K562 (cell line): Measurements from ENCODE around the gene OLFML1. TPM values are rescaled to one million over a fixed set of nuclear protein-coding genes. Genes with fewer than 3 reads are reported as not detected.

Source experiments
- ATAC-seq: fragments of 200-7000 bp; cut with Tn5 transposase; 3 replicates; pipeline ENCODE4 v1.9.1; 2020; ENCODE audit warnings: moderate library complexity
- BruUV-seq: library from RNA; stranded (reverse); fragments of 400-500 nt; replicated peaks from 2 replicates; lab custom pipeline; 2021; lab: Mats Ljungman, UMichigan
- CTCF ChIA-PET: fragments of 300-600 bp; formaldehyde crosslinking; extraction: SDS; loops from one replicate; lab custom pipeline; 2021; ENCODE audit warnings: low intra/inter-chr PET ratio; lab: Yijun Ruan, JAX
- POLR2A ChIA-PET: fragments of 300-600, 350-650 bp; sonication (Branson Sonifier 250); formaldehyde crosslinking; extraction: SDS; loops from one replicate; lab custom pipeline; 2021; ENCODE audit warnings: antibody characterized with exemption, inconsistent platforms; lab: Yijun Ruan, JAX
- DNase-seq, 4 experiments: peaks; one replicate each; pipeline versions ENCODE4 v3.0.0 to v3.0.0-alpha.2; 2011 to 2018; ENCODE audit warnings: low spot score in 3 of 4, mixed read lengths in 3 of 4; ENCODE audit errors: extremely low read depth in 1 of 4
- FAIRE-seq: peaks from 2 replicates; lab custom pipeline; 2011; peaks lifted over from hg19 to GRCh38; lab: Jason Lieb, UNC
- H2AFZ ChIP-seq: 2 replicates; pipeline ENCODE4 v1.6.0; 2011; ENCODE audit warnings: low read depth, low read length, control low read depth, inconsistent platforms
- H3K27ac ChIP-seq: fragments of 200-600 bp; 3 replicates; pipeline ENCODE4 v1.8.0; 2011; ENCODE audit warnings: low read depth, mild to moderate bottlenecking, control low read depth, inconsistent platforms, low read length, moderate library complexity, mixed read lengths; ENCODE audit errors: extremely low read depth
- H3K27me3 ChIP-seq, 2 experiments: fragments of 300-600 bp in 1 of 2; 2 replicates in 1 of 2; 3 replicates in 1 of 2; pipeline versions ENCODE4 v1.6.0 to v1.8.0; 2011; ENCODE audit warnings: inconsistent platforms in 2 of 2, low read length in 2 of 2, mild to moderate bottlenecking in 1 of 2, mixed read lengths in 1 of 2, moderate library complexity in 1 of 2; ENCODE audit not compliant: control insufficient read depth in 2 of 2, insufficient read depth in 2 of 2
- H3K36me3 ChIP-seq: fragments of 300-600 bp; 3 replicates; pipeline ENCODE4 v1.8.0; 2011; ENCODE audit warnings: mild to moderate bottlenecking, low read length, inconsistent platforms; ENCODE audit not compliant: control insufficient read depth, insufficient read depth
- H3K4me1 ChIP-seq, 2 experiments: fragments of 200-600 bp in 1 of 2; replicated peaks in 1 of 2; 2 replicates in 1 of 2; 3 replicates in 1 of 2; pipeline versions ENCODE4 v1.5.1 to v1.8.0; 2011; ENCODE audit warnings: inconsistent platforms in 2 of 2, low read length in 2 of 2, mild to moderate bottlenecking in 1 of 2, mixed read lengths in 1 of 2, moderate library complexity in 1 of 2; ENCODE audit not compliant: control insufficient read depth in 2 of 2, insufficient read depth in 2 of 2
- H3K4me2 ChIP-seq: 2 replicates; pipeline ENCODE4 v1.6.1; 2011; ENCODE audit warnings: low read length, control low read depth, inconsistent platforms, mixed read lengths; ENCODE audit not compliant: insufficient read depth
- H3K4me3 ChIP-seq: fragments of 200-600 bp; sonication (generic), shearing (Covaris generic); 2 replicates; pipeline ENCODE4 v1.5.1; 2016; ENCODE audit warnings: control low read depth, inconsistent platforms
- H3K79me2 ChIP-seq: fragments of 200-600 bp; 3 replicates; pipeline ENCODE4 v1.8.0; 2011; ENCODE audit warnings: low read length, inconsistent platforms; ENCODE audit not compliant: control insufficient read depth, insufficient read depth
- H3K9ac ChIP-seq, 2 experiments: 2 replicates each; pipeline versions ENCODE4 v1.6.0 to v1.6.1; 2011; ENCODE audit warnings: low read depth in 2 of 2, low read length in 2 of 2, control low read depth in 1 of 2, inconsistent platforms in 1 of 2, mild to moderate bottlenecking in 1 of 2, mixed read lengths in 1 of 2; ENCODE audit not compliant: insufficient read depth in 1 of 2
- H3K9me1 ChIP-seq: one replicate; pipeline ENCODE4 v1.6.0; 2011; ENCODE audit warnings: inconsistent platforms, mild to moderate bottlenecking, low read length, moderate library complexity; ENCODE audit not compliant: control insufficient read depth, insufficient read depth
- H3K9me3 ChIP-seq: replicated peaks from 2 replicates; pipeline ENCODE4 v1.5.1; 2011; ENCODE audit warnings: low read depth, low read length, inconsistent platforms; ENCODE audit not compliant: control insufficient read depth, insufficient read depth
- H4K20me1 ChIP-seq: replicated peaks from 2 replicates; pipeline ENCODE4 v1.6.1; 2011; ENCODE audit warnings: low read length, inconsistent platforms, mixed read lengths; ENCODE audit not compliant: control insufficient read depth, insufficient read depth
- BCOR ChIP-seq: fragments of 450-650 bp; IDR thresholded peaks from 2 replicates; pipeline ENCODE4 v1.6.1; 2016
- CXXC5 ChIP-seq: fragments of 250-450 bp; sonication (Bioruptor Pico); IDR thresholded peaks from 2 replicates; pipeline ENCODE4 v1.8.0; 2022; ENCODE audit warnings: inconsistent platforms, mild to moderate bottlenecking, moderate library complexity
- FOXO4 ChIP-seq: fragments of 450-650 bp; formaldehyde crosslinking; IDR thresholded peaks from 2 replicates; pipeline ENCODE4 v1.4.0; 2020; ENCODE audit warnings: mild to moderate bottlenecking, moderate library complexity
- HMG20A ChIP-seq: fragments of 450-650 bp; formaldehyde crosslinking; conservative IDR thresholded peaks from 2 replicates; pipeline ENCODE4 v1.4.0; 2020; ENCODE audit warnings: mild to moderate bottlenecking, mixed read lengths
- KAT7 ChIP-seq: sonication (generic); formaldehyde crosslinking; IDR thresholded peaks from 2 replicates; pipeline ENCODE4 v1.8.0; 2022; ENCODE audit warnings: missing genetic modification reagents, mild to moderate bottlenecking, borderline replicate concordance
- PHB2 ChIP-seq: fragments of 450-650 bp; IDR thresholded peaks from 2 replicates; pipeline ENCODE4 v1.6.1; 2017; ENCODE audit warnings: low read depth
- SMARCA4 ChIP-seq: fragments of 450-650 bp; IDR thresholded peaks from 2 replicates; pipeline ENCODE4 v1.6.1; 2016
- SP2 ChIP-seq: IDR thresholded peaks from 2 replicates; pipeline ENCODE4 v1.6.1; 2011; ENCODE audit warnings: mild to moderate bottlenecking, low read depth, low read length, moderate library complexity; ENCODE audit not compliant: poor library complexity, severe bottlenecking; ENCODE audit errors: extremely low read depth
- TCF7L2 ChIP-seq: fragments of 150-350 bp; IDR thresholded peaks from 2 replicates; pipeline ENCODE4 v1.6.1; 2016; ENCODE audit warnings: low read depth, mild to moderate bottlenecking, low read length, moderate library complexity
- ZNF224 ChIP-seq: sonication (generic); formaldehyde crosslinking; IDR thresholded peaks from 2 replicates; pipeline ENCODE4 v1.8.0; 2022; ENCODE audit warnings: mild to moderate bottlenecking, missing genetic modification reagents
- WGBS: fragments of 100-300 bp; shearing (Covaris generic); methylation state at CpG from one replicate; pipeline ENCODE4 v1.1.6; 2016; ENCODE audit warnings: low coverage, mixed read lengths; ENCODE audit not compliant: insufficient coverage; ENCODE audit errors: missing lambda C conversion rate; 5-methylcytosine and 5-hydroxymethylcytosine counted together
- in situ Hi-C: fragments of 300-500 bp; cut with MboI; formaldehyde crosslinking; loops from 4 replicates; pipeline ENCODE4 v1.15.0; 2018; ENCODE audit warnings: inconsistent platforms, mixed read lengths
- intact Hi-C: fragments of 100-400 bp; cut with micrococcal nuclease; formaldehyde crosslinking; loops from 2 replicates; pipeline ENCODE4 v1.14.2; 2022
- polyA plus RNA-seq, 8 experiments: library from polyadenylated mRNA; depleted of rRNA in 4 of 8; stranded (reverse) in 5 of 8; unstranded in 3 of 8; fragments of >200 nt; fragmentation: Nextera tagmentation in 2 of 8; fragmentation: Illumina TruSeq in 1 of 8; extraction: Ambion mirVana in 2 of 8; extraction: Trizol in 1 of 8; gene quantifications; 2 replicates each; pipeline versions ENCODE4 v1.2.1 to v1.2.3, GENCODE V29; 2011 to 2014; ENCODE audit warnings: inconsistent platforms in 1 of 8, missing spikeins in 1 of 8
- total RNA-seq, 7 experiments: library from RNA; depleted of rRNA in 6 of 7; stranded (reverse); fragments of >200 nt in 6 of 7; fragmentation: Illumina TruSeq in 2 of 7; extraction: Trizol in 2 of 7; gene quantifications; 2 replicates each; pipeline versions ENCODE4 v1.2.1 to v1.2.3, GENCODE V29; 2011 to 2021; ENCODE audit warnings: low replicate concordance in 1 of 7
- TF ChIP-seq, protein P1 (sequence below): sonication (generic); formaldehyde crosslinking; IDR thresholded peaks from 2 replicates; pipeline ENCODE4 v1.8.0; 2022; ENCODE audit warnings: mild to moderate bottlenecking, missing genetic modification reagents
- TF ChIP-seq, protein P2 (sequence below): fragments of 450-650 bp; formaldehyde crosslinking; IDR thresholded peaks from 2 replicates; pipeline ENCODE4 v1.4.0; 2022; ENCODE audit warnings: missing genetic modification characterization
- TF ChIP-seq, protein P3 (sequence below): fragments of 250-450 bp; sonication (Bioruptor Pico); IDR thresholded peaks from 2 replicates; pipeline ENCODE4 v1.4.0; 2020

Gene OLFML1
- total and polyA plus RNA-seq, 9 of the 15 experiments (the other 6 are each of a cell fraction or from before 2014, with no cell fraction given) = not detected

GRCh38 chr11:7525424-7525823 is 40.1 kb downstream of the OLFML1 start:
- TF ChIP-seq, protein P1, sequence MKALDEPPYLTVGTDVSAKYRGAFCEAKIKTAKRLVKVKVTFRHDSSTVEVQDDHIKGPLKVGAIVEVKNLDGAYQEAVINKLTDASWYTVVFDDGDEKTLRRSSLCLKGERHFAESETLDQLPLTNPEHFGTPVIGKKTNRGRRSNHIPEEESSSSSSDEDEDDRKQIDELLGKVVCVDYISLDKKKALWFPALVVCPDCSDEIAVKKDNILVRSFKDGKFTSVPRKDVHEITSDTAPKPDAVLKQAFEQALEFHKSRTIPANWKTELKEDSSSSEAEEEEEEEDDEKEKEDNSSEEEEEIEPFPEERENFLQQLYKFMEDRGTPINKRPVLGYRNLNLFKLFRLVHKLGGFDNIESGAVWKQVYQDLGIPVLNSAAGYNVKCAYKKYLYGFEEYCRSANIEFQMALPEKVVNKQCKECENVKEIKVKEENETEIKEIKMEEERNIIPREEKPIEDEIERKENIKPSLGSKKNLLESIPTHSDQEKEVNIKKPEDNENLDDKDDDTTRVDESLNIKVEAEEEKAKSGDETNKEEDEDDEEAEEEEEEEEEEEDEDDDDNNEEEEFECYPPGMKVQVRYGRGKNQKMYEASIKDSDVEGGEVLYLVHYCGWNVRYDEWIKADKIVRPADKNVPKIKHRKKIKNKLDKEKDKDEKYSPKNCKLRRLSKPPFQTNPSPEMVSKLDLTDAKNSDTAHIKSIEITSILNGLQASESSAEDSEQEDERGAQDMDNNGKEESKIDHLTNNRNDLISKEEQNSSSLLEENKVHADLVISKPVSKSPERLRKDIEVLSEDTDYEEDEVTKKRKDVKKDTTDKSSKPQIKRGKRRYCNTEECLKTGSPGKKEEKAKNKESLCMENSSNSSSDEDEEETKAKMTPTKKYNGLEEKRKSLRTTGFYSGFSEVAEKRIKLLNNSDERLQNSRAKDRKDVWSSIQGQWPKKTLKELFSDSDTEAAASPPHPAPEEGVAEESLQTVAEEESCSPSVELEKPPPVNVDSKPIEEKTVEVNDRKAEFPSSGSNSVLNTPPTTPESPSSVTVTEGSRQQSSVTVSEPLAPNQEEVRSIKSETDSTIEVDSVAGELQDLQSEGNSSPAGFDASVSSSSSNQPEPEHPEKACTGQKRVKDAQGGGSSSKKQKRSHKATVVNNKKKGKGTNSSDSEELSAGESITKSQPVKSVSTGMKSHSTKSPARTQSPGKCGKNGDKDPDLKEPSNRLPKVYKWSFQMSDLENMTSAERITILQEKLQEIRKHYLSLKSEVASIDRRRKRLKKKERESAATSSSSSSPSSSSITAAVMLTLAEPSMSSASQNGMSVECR (CRISPR knock-in tag) = no peak
- TF ChIP-seq HMG20A (no peak), CXXC5 (CRISPR knock-in tag) (no peak), SMARCA4 (no peak), BCOR (no peak), SP2 (no peak), FOXO4 (no peak), KAT7 (CRISPR knock-in tag) (no peak), PHB2 (no peak), ZNF224 (CRISPR knock-in tag) (no peak), TCF7L2 (no peak)
- TF ChIP-seq, protein P2, sequence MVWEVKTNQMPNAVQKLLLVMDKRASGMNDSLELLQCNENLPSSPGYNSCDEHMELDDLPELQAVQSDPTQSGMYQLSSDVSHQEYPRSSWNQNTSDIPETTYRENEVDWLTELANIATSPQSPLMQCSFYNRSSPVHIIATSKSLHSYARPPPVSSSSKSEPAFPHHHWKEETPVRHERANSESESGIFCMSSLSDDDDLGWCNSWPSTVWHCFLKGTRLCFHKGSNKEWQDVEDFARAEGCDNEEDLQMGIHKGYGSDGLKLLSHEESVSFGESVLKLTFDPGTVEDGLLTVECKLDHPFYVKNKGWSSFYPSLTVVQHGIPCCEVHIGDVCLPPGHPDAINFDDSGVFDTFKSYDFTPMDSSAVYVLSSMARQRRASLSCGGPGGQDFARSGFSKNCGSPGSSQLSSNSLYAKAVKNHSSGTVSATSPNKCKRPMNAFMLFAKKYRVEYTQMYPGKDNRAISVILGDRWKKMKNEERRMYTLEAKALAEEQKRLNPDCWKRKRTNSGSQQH = no peak
- TF ChIP-seq, protein P3, sequence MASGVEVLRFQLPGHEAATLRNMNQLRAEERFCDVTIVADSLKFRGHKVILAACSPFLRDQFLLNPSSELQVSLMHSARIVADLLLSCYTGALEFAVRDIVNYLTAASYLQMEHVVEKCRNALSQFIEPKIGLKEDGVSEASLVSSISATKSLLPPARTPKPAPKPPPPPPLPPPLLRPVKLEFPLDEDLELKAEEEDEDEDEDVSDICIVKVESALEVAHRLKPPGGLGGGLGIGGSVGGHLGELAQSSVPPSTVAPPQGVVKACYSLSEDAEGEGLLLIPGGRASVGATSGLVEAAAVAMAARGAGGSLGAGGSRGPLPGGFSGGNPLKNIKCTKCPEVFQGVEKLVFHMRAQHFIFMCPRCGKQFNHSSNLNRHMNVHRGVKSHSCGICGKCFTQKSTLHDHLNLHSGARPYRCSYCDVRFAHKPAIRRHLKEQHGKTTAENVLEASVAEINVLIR (CRISPR knock-in tag) = no peak
- TF ChIP-seq, all 486 proteins: peak for 0
- BruUV-seq = no TSS peak

More at GRCh38 chr11:7525424-7525823, 40.1 kb downstream of the OLFML1 start:
- Histone ChIP-seq H3K9me1 (no peaks in the 10 kb centered on the region), H3K9me3 (no peaks in the 10 kb centered on the region), H3K27ac (no peak overlapping the region), H4K20me1 (no peaks in the 10 kb centered on the region; the same call in 1 of the 2 replicates), H3K79me2 (no peaks in the 10 kb centered on the region), H3K36me3 (no peaks in the 10 kb centered on the region), H3K4me3 (no peak overlapping the region), H3K4me1 (no peaks in the 10 kb centered on the region), H2AFZ (no peak overlapping the region), H3K4me2 (no peak overlapping the region), H3K9ac (no peak overlapping the region), H3K27me3 (peaks cover 8 to 27% of the 10 kb centered on the region in 2 experiments; a peak in 3 of 5 replicates)
- ChIA-PET POLR2A (no interaction called here), CTCF (no interaction called here)
- in situ Hi-C loops = no loop called here
- intact Hi-C loops = no loop called here
- 2% methylated on average over 4 of the region's 4 CpGs for WGBS
- FAIRE-seq = no peak
- no peak for DNase-seq
- no peak for ATAC-seq
